ENCODE results near the gene MBNL1. TPM values are rescaled to one million over a fixed set of nuclear protein-coding genes. Genes with fewer than 3 reads are reported as not detected.
A peak's percentile ranks its signal among the peaks of the same experiment; 100 is the strongest.

Gene MBNL1
- total RNA-seq, 4 donors from 2014 or later: 152 to 286 (median 228) TPM

GRCh38 chr3:152471814-152472671, 203.3 kb downstream of the MBNL1 start:
- intact Hi-C loops (cut with DNase I; ENCODE audit: low total_unique reads): no loop called here
- TF ChIP-seq CTCF (IDR thresholded peaks at IDR 0.05) (peak in 1 of 3 donors; percentile 49), POLR2A (IDR thresholded peaks at IDR 0.05) (no peak)
- peak; percentile 71 to 90 for DNase-seq (ENCODE audit: low spot score in 2 of 2)
- no peak overlapping the region for H3K4me3 ChIP-seq (ENCODE audit: low read depth, poor library complexity, severe bottlenecking)
- WGBS, 2 donors: 31 to 38% methylated on average over 15 of the region's 15 CpGs

- TF ChIP-seq CTCF (IDR thresholded peaks at IDR 0.05) (no peak), POLR2A (IDR thresholded peaks at IDR 0.05) (no peak)
- no peak overlapping the region for H3K4me3 ChIP-seq (ENCODE audit: low read depth, poor library complexity, severe bottlenecking)
- WGBS, 2 donors: 90 to 95% methylated on average over 3 of the region's 3 CpGs
- no peak for DNase-seq (ENCODE audit: low spot score in 2 of 2)
- intact Hi-C loops (cut with DNase I; ENCODE audit: low total_unique reads): no loop called here
Observed at GRCh38 chr3:152472672-152472954, 203.9 kb downstream of the MBNL1 start.

- 87 to 91% methylated on average over 2 of the region's 2 CpGs for WGBS, 2 donors
Observed at GRCh38 chr3:152474585-152474984, 205.9 kb downstream of the MBNL1 start.

GRCh38 chr3:152477422-152477821, 208.7 kb downstream of the MBNL1 start:
- TF ChIP-seq POLR2A (IDR thresholded peaks at IDR 0.05) (no peak), CTCF (IDR thresholded peaks at IDR 0.05) (no peak)
- 74 to 79% methylated on average over 2 of the region's 2 CpGs for WGBS, 2 donors
- intact Hi-C loops (cut with DNase I; ENCODE audit: low total_unique reads): no loop called here
- no peak for DNase-seq (ENCODE audit: low spot score in 2 of 2)
- no peak overlapping the region for H3K4me3 ChIP-seq (ENCODE audit: low read depth, poor library complexity, severe bottlenecking)

More at GRCh38 chr3:152474585-152474984, 205.9 kb downstream of the MBNL1 start:
- intact Hi-C loops (cut with DNase I; ENCODE audit: low total_unique reads): no loop called here
- no peak for DNase-seq (ENCODE audit: low spot score in 2 of 2)
- no peak overlapping the region for H3K4me3 ChIP-seq (ENCODE audit: low read depth, poor library complexity, severe bottlenecking)
- TF ChIP-seq POLR2A (IDR thresholded peaks at IDR 0.05): no peak

GRCh38 chr3:152480282-152480953, 211.7 kb downstream of the MBNL1 start:
- intact Hi-C loops (cut with DNase I; ENCODE audit: low total_unique reads): no loop called here
- DNase-seq (ENCODE audit: low spot score in 2 of 2): no peak
- 68 to 71% methylated on average over 2 of the region's 2 CpGs for WGBS, 2 donors
- H3K4me3 ChIP-seq (ENCODE audit: low read depth, poor library complexity, severe bottlenecking): no peak overlapping the region
- no peak for TF ChIP-seq POLR2A (IDR thresholded peaks at IDR 0.05)
- TF ChIP-seq CTCF (IDR thresholded peaks at IDR 0.05): no peak

- TF ChIP-seq POLR2A (IDR thresholded peaks at IDR 0.05): no peak
- TF ChIP-seq CTCF (IDR thresholded peaks at IDR 0.05): no peak
- intact Hi-C loops (cut with DNase I; ENCODE audit: low total_unique reads): loop anchor here (1.0 kb wide), 1 partner anchor 43 kb away; no protein-coding TSS in a partner anchor
- H3K4me3 ChIP-seq (ENCODE audit: low read depth, poor library complexity, severe bottlenecking): no peak overlapping the region
- DNase-seq (ENCODE audit: low spot score in 2 of 2): no peak
- 74% methylated on average over 1 of the region's 1 CpG for WGBS, 2 donors
Observed at GRCh38 chr3:152486364-152486763, 217.6 kb downstream of the MBNL1 start.
